ENCODE measurements around the gene CARD9.
A peak's percentile ranks its signal among the peaks of the same experiment; 100 is the strongest.

The CARD9 gene

GRCh38 chr9:136347472-136348256 lies 25.8 kb downstream of the CARD9 start:
- DNase-seq (ENCODE audit: low read depth) = peak; percentile 29

DNA sequence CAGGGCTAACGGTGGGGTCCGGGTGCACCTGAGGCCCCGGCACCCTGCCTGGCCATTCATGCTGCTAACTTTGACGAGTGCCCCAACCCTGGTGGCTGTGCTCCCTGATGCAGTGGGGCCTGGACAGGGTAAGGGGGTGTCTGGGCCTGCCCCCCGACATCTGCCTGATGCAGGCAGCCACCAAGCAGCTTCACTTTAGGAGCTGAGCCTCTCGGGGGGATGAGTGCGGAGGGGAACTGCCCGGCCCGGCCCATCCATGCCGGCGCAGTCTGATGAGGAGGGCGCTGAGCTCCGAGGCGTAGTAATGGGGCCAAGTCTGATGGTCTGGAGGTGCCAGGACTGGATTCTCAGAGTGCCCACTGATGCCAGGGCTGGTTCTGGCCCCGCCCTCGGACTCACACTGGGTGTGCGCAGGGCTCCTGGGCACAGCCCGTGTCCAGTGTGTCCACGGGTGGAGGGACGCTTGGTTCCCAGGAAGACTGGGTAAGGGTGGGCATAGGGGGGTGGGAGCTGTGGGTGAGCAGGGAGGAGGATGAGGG lies 26.5 kb downstream of the CARD9 start:
- DNase-seq (ENCODE audit: low read depth) = no peak

GRCh38 chr9:136346157-136346481 lies 27.4 kb downstream of the CARD9 start:
- DNase-seq (ENCODE audit: low read depth) = no peak

DNA sequence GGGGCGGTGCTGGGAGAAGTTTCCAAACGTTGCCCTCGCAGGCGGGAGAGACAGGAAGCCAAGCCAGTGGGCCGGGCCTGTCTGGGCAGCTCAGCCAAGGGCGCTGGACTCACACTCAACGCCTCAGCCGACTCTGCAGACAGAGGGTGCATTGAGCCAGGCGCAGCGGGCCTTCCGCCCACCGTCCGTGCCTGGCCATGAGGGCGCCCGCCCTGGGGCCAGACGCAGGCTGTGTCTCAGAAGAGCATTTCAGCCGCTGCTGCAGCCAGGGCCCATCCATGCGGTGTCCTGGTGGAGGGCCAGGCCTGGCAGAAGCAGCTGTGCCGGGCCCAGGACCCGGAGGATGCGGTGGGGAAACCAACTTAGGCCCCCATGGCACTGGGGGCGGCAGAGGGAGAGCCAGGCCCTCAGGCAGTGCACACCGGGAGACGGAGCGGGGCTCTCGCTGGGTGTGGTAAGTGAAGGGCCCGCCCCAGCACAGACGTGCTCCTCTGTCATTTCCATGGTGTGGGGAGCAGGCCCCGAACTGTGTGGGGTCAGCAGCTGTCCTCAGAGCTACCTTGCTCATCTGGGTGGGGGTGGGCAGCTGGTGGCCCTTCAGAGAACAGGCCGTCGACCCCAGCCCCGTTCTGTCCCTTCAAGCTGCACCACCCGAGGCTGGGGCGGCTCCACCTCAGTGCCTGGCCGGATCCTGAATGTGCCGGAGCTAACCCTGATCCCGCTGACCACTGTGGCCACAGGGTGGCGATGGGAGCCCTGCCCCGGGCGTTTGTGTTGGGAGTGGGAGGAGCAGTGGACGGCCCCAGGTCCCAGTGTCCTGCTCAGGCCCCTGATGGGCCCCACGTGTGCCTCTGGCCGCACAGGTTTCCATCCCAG lies 27.9 kb downstream of the CARD9 start:
- DNase-seq (ENCODE audit: low read depth) = peak; percentile 65

- no peak for DNase-seq (ENCODE audit: low read depth)
Observed at GRCh38 chr9:136344544-136345280, 28.8 kb downstream of the CARD9 start.

DNA sequence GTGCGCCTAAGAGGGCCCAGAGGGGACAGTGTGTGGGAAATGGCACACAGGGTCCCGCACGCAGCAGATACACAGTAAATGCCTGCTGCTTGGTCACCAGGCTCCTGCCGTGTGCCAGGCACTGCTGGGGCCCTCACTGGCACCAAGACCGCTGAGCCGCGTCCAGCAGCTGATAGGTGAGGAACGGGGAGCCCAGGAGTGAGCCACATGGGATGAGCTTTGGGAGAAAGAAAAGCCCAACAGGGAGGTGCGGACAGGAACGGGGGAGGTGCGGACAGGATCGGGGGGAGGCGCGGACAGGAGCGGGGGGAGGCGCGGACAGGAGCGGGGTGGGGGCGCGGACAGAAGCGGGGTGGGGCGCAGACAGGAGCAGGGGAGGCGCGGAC lies 29.6 kb downstream of the CARD9 start:
- no peak for DNase-seq (ENCODE audit: low read depth)

GRCh38 chr9:136343121-136343883 lies 30.2 kb downstream of the CARD9 start:
- no peak for DNase-seq (ENCODE audit: low read depth)

DNA sequence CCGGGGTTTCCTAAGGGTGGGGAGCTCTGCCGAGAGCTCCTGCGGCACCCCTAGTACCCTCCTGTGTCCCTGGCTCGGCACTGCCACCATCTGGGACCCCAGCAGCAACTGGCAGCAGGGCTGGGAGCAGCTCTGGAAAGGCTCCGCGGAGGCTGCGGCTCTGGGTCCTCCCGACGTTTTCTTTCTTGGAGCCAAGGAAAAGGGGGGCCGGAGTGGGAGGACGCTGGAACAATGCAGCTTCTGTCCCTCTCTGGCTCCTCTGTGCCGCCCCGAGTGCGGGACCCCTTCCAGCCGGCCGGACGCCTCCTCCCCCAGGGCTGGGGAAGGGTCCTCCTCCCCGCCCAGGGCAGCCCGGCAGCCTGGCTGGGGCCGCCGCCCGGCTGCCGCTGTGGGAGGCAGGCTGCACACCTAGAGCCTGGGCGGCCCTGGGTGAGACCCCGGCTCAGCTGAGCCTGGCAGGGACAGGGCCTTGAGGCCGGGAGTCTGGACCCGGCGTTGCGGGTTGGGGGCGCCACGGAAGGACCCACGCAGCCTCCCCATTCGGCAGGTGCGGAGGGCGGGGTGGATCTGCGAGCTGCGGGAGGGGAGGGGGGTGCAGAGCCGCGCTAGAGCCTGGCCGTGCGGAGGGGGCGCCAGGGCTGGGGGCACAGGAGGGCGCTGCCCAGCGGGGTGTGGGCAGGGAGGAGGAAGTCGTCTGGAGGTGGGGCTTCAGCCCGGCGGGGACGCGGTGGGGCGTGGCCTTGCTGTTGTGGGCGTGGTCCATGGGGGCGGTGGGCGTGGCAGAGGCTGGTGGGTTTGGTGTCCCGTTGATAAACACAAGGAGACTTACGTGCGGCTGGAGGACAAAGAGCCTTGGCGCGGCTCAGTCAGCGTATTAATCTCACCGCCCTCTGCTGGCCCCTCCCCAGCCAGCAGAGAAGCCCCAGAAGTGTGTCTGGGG lies 31.0 kb downstream of the CARD9 start:
- peak; percentile 58 for DNase-seq (ENCODE audit: low read depth)

- no peak for DNase-seq (ENCODE audit: low read depth)
Observed at GRCh38 chr9:136341769-136342168, 31.7 kb downstream of the CARD9 start.

- DNase-seq (ENCODE audit: low read depth) = no peak
Observed at GRCh38 chr9:136341042-136341655, 32.3 kb downstream of the CARD9 start.

GRCh38 chr9:136340356-136341041 lies 33.0 kb downstream of the CARD9 start:
- no peak for DNase-seq (ENCODE audit: low read depth)

- no peak for DNase-seq (ENCODE audit: low read depth)
Observed at GRCh38 chr9:136339958-136340310, 33.5 kb downstream of the CARD9 start.

DNA sequence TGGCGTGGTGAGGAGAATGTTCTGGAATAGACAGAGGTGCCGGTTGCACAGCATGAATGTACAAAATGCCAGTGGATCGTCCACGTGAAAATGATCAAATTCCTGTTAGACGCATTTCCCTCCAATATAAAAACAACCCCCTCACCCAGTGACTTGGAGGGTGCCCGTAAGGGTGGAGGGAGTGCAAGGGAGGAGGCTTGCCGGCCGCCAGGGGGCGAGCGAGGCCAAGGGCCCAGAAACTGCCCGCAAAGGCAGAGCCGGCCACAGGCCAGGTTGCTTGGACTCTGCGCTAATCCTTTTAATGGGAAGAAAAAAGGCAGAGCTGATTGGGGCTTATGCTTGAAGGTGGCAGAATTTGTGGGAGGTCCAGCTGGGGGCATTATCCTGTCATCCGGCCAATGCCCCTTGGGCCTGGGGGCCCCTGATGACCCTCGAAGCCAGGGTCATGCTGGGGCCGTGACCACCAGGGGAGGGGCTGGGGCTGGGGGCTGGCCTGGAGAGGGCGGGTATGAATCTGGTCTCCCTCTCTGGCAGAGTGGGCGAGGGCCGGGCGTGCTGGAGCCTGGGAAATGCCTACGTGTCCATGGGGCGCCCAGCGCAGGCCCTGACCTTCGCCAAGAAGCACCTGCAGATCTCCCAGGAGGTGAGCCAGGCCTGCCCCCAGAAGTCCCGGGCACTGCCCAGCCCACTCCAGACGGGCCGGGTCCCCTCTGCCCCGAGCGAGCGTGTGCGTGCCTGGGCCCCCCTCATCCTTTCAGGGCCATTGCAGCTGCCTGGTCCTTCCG lies 34.1 kb downstream of the CARD9 start:
- peak; percentile 32 for DNase-seq (ENCODE audit: low read depth)

- DNase-seq (ENCODE audit: low read depth) = no peak
Observed at GRCh38 chr9:136338511-136338910, 35.0 kb downstream of the CARD9 start.

GRCh38 chr9:136337416-136338395 lies 35.8 kb downstream of the CARD9 start:
- DNase-seq (ENCODE audit: low read depth) = no peak

DNA sequence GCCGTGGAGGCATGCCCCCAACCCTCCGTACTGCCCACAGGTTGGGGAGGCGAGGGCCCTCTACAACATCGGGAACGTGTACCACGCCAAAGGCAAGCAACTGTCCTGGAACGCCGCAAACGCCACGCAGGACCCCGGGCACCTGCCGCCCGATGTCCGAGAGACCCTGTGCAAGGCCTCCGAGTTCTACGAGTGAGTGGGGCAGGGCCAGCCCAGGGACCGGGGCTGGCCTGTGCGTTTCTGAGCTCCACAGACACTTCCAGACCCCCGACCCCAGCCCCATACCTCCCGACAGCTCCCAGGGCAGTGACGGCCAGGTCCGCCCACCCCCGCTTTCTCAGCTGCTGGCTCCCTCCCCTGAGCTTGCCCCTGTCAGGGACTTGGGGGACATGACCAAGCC lies 36.6 kb downstream of the CARD9 start:
- DNase-seq (ENCODE audit: low read depth) = no peak

GRCh38 chr9:136336156-136336870 lies 37.2 kb downstream of the CARD9 start:
- DNase-seq (ENCODE audit: low read depth) = no peak

Data from fibroblast of gingiva (primary cell).